Suprapubic skin (tissue), 4 donors: Measurements from ENCODE around the gene RNF144B. TPM values are rescaled to one million over a fixed set of nuclear protein-coding genes. Genes with fewer than 3 reads are reported as not detected.

ENCODE experiments used
- DNase-seq, 2 donors: peaks; one replicate each; pipeline ENCODE4 v3.0.0-alpha.2; 2019; ENCODE audit warnings: low spot score in 2 of 2
- H3K27ac ChIP-seq: fragments of 200-600 bp; sonication (generic); one replicate; pipeline ENCODE4 v1.5.1; 2019
- H3K27me3 ChIP-seq: fragments of 200-600 bp; sonication (generic); one replicate; pipeline ENCODE4 v1.5.1; 2019
- H3K36me3 ChIP-seq: fragments of 200-600 bp; sonication (generic); one replicate; pipeline ENCODE4 v1.5.1; 2019
- H3K4me1 ChIP-seq: fragments of 200-600 bp; sonication (generic); one replicate; pipeline ENCODE4 v1.5.1; 2019
- H3K4me3 ChIP-seq: fragments of 200-600 bp; sonication (generic); one replicate; pipeline ENCODE4 v1.5.1; 2019; ENCODE audit warnings: mild to moderate bottlenecking
- H3K9me3 ChIP-seq: fragments of 200-600 bp; sonication (generic); one replicate; pipeline ENCODE4 v1.5.1; 2019
- EP300 ChIP-seq: sonication (generic); formaldehyde crosslinking; IDR thresholded peaks from one replicate; pipeline ENCODE4 v1.6.1; 2017; ENCODE audit warnings: antibody characterized with exemption
- POLR2A ChIP-seq, 2 donors: fragments of 450-650 bp; IDR thresholded peaks; one replicate each; pipeline ENCODE4 v1.6.1; 2017; ENCODE audit warnings: antibody characterized with exemption in 2 of 2, mild to moderate bottlenecking in 2 of 2, moderate library complexity in 2 of 2
- POLR2AphosphoS5 ChIP-seq, 3 donors: sonication (generic); formaldehyde crosslinking; IDR thresholded peaks; one replicate each; pipeline ENCODE4 v1.6.1; 2017; ENCODE audit warnings: antibody characterized with exemption in 3 of 3
- WGBS: methylation state at CpG from one replicate; pipeline ENCODE4 v1.1.5; 2018; 5-methylcytosine and 5-hydroxymethylcytosine counted together
- total RNA-seq, 4 donors: library from RNA; depleted of rRNA; stranded (reverse); fragments of >200 nt; gene quantifications; one replicate each; pipeline ENCODE4 v1.1.0, GENCODE V29; 2016
- TF ChIP-seq, protein P1 (sequence below), 2 donors: fragments of 200-600 bp in 1 of 2; fragments of 450-650 bp in 1 of 2; sonication (generic) in 1 of 2; IDR thresholded peaks; one replicate each; pipeline ENCODE4 v1.5.1; 2016 to 2019; ENCODE audit warnings: antibody characterized with exemption in 2 of 2, mild to moderate bottlenecking in 1 of 2, moderate library complexity in 1 of 2

The RNF144B gene
- total RNA-seq, 4 donors from 2014 or later: 27.8 to 48.4 (median 38.7) TPM

DNA sequence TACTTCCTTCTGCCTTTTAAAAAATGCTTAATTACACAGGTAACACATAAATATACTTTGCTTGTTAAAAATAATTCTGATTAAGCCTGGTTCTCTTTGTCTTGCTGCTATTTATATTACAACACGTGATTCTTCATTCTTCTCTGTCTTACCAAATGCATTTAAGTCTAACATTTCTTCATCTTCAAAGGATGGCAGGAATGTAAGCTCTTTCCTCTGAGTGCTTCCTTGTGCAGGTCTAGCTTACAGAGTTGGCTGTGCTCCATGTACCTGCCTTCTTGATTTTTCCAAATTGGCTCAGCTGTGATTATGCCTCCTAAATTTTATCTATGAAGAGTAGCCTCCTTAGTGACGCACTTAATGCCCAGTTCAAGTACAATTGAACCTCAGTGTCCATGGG, 44.4 kb downstream of the RNF144B start:
- no peaks in the 10 kb centered on the region for H3K4me1 ChIP-seq
- 71% methylated on average over 2 of the region's 2 CpGs for WGBS
- H3K9me3 ChIP-seq: no peaks in the 10 kb centered on the region
- DNase-seq: no peak
- no peaks in the 10 kb centered on the region for H3K27me3 ChIP-seq
- TF ChIP-seq POLR2AphosphoS5 (IDR thresholded peaks at IDR 0.05) (no peak), EP300 (no peak), POLR2A (IDR thresholded peaks at IDR 0.05) (no peak)
- TF ChIP-seq, protein P1, sequence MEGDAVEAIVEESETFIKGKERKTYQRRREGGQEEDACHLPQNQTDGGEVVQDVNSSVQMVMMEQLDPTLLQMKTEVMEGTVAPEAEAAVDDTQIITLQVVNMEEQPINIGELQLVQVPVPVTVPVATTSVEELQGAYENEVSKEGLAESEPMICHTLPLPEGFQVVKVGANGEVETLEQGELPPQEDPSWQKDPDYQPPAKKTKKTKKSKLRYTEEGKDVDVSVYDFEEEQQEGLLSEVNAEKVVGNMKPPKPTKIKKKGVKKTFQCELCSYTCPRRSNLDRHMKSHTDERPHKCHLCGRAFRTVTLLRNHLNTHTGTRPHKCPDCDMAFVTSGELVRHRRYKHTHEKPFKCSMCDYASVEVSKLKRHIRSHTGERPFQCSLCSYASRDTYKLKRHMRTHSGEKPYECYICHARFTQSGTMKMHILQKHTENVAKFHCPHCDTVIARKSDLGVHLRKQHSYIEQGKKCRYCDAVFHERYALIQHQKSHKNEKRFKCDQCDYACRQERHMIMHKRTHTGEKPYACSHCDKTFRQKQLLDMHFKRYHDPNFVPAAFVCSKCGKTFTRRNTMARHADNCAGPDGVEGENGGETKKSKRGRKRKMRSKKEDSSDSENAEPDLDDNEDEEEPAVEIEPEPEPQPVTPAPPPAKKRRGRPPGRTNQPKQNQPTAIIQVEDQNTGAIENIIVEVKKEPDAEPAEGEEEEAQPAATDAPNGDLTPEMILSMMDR (IDR thresholded peaks at IDR 0.05): no peak
- H3K36me3 ChIP-seq: peaks cover 3% of the 10 kb centered on the region
- no peak overlapping the region for H3K4me3 ChIP-seq
- no peak overlapping the region for H3K27ac ChIP-seq

DNA sequence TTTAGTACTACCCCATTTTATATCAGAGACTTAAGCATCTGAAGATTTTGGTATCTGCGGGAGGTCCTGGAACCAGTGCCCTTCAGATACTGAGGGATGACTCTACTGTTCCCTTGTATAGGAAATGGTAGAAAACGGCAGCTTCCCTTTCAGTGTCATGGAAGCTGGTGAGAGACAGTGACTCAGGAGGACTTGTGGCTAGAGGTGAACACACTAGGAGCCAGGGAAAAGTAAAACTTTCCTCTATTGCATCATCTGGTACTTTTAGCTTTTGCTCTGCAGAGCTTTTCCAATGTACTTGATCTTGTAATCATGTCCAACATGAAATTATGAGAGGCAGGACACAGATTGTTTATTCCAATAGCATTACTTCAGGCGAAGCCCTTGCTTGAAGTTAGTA, 45.0 kb downstream of the RNF144B start:
- Histone ChIP-seq H3K4me3 (no peak overlapping the region), H3K36me3 (peaks cover 3% of the 10 kb centered on the region), H3K4me1 (no peaks in the 10 kb centered on the region), H3K9me3 (no peaks in the 10 kb centered on the region), H3K27me3 (no peaks in the 10 kb centered on the region), H3K27ac (no peak overlapping the region)
- 73% methylated on average over 3 of the region's 3 CpGs for WGBS
- TF ChIP-seq POLR2AphosphoS5 (IDR thresholded peaks at IDR 0.05): no peak
- TF ChIP-seq EP300: no peak
- TF ChIP-seq, protein P1 (IDR thresholded peaks at IDR 0.05): no peak
- TF ChIP-seq POLR2A (IDR thresholded peaks at IDR 0.05): no peak
- no peak for DNase-seq

DNA sequence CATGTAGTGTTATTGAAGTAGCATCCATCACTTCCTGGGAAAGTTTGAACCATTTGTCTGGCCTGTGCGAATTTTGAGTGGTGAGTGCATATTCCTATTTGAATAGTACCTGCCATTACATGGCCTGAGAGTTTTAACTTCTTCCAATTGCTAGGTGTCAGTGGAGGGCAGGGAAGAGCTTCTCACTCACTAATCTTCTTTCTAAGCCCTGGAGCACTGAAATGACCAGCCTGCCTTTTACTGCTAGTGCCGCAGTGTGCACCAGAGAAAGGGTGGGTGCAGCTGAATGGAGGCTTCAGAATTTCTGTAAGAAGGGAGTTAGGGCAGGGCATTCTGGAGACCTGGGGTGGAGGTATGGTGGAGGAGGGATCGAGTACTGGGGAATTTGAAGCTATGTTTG, 45.5 kb downstream of the RNF144B start:
- Histone ChIP-seq H3K9me3 (no peaks in the 10 kb centered on the region), H3K27ac (no peak overlapping the region), H3K4me3 (no peak overlapping the region), H3K4me1 (no peaks in the 10 kb centered on the region), H3K36me3 (peaks cover 3% of the 10 kb centered on the region), H3K27me3 (no peaks in the 10 kb centered on the region)
- TF ChIP-seq POLR2A (IDR thresholded peaks at IDR 0.05) (no peak), POLR2AphosphoS5 (IDR thresholded peaks at IDR 0.05) (no peak), EP300 (no peak)
- TF ChIP-seq, protein P1 (IDR thresholded peaks at IDR 0.05): no peak
- 86% methylated on average over 3 of the region's 3 CpGs for WGBS
- DNase-seq: no peak

DNA sequence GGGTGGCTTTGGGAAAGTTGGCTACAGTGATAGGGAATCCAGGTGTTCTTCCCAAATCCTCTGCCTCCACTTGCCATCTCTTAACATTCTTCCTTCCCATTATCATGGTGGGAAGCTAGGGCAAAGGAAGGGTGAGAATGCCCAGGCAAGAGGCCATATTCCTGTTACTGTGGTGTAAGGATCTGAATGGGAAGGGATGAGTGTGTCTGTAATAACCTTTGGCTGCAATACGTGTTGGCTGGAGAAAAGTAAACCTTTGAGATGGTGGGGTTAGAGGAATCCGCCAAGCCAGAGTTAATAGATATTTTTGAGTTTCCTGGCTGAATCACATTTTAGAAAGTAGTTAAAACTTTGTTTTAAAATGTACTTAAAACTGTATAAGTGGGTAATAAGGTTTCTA, 45.9 kb downstream of the RNF144B start:
- H3K36me3 ChIP-seq: peaks cover 3% of the 10 kb centered on the region
- TF ChIP-seq POLR2AphosphoS5 (IDR thresholded peaks at IDR 0.05): no peak
- no peak for TF ChIP-seq EP300
- TF ChIP-seq POLR2A (IDR thresholded peaks at IDR 0.05): no peak
- TF ChIP-seq, protein P1 (IDR thresholded peaks at IDR 0.05): no peak
- no peak overlapping the region for H3K4me3 ChIP-seq
- no peaks in the 10 kb centered on the region for H3K4me1 ChIP-seq
- WGBS: 92% methylated on average over 2 of the region's 2 CpGs
- no peak overlapping the region for H3K27ac ChIP-seq
- no peaks in the 10 kb centered on the region for H3K27me3 ChIP-seq
- H3K9me3 ChIP-seq: no peaks in the 10 kb centered on the region
- DNase-seq: no peak

DNA sequence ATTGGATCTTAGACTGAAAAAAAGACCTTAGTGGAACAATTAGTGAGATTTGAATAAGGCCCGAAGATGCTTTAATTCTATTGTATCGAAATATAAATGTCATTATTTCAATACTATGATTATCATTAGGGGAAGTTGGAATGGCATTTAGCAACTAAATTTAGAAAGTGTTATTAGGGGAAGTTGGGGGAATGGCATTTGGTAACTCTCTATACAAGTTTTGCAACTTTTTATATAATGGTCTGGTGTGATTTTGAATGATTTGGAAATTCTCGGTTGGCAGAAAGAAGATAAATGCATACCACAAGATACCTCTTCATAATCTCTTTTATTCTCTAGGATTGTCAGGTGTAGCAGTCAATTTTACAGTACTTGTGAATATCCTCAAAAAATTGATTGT, 49.2 kb downstream of the RNF144B start:
- TF ChIP-seq, protein P1 (IDR thresholded peaks at IDR 0.05): no peak
- TF ChIP-seq POLR2AphosphoS5 (IDR thresholded peaks at IDR 0.05) (no peak), POLR2A (IDR thresholded peaks at IDR 0.05) (no peak), EP300 (no peak)
- no peaks in the 10 kb centered on the region for H3K36me3 ChIP-seq
- no peak overlapping the region for H3K4me3 ChIP-seq
- no peaks in the 10 kb centered on the region for H3K4me1 ChIP-seq
- no peaks in the 10 kb centered on the region for H3K27me3 ChIP-seq
- no peak for DNase-seq
- H3K27ac ChIP-seq: no peak overlapping the region
- WGBS: 90% methylated on average over 3 of the region's 3 CpGs
- H3K9me3 ChIP-seq: no peaks in the 10 kb centered on the region
